GM19043 (cell line): Measurements from ENCODE around the gene SASH1.

Experiments used
- ATAC-seq: cut with Tn5 transposase; IDR thresholded peaks from one replicate; pipeline ENCODE4 v1.9.1; 2021; ENCODE audit warnings: low read depth; ENCODE audit not compliant: unreplicated experiment

The SASH1 gene

DNA sequence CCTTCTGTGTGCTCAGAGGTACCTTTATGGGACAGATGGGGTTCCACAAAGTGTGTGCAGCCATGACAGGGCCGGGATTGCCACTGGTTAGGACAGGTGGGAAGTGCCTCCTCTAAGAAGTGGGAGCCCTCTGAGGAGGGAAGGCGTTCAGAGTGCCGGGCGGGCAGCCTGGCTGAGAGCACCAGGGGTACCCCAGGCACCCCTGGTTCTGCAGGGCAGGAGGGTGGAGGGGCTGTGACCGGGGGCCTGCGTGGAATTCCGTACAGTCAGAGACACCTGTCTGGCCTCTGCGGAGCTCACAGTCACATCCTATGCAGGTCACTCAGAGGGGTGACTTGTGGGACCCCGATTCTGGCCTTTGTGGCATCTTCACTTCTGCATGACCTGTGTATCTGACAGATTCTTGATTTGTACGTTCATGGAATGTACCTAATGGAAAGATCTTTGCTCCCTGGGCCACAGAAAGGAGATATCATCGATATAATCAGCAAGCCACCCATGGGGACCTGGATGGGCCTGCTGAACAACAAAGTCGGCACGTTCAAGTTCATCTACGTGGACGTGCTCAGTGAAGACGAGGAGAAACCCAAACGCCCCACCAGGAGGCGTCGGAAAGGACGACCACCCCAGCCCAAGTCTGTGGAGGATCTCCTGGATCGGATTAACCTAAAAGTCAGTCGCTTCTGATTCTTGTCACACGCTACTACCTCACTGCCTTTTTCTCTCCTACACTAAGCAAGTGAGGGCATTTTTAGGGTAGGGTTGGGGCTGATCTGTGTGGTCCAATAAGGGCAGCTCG lies 190.9 kb downstream of the SASH1 start:
- ATAC-seq: no peak

GRCh38 chr6:148534871-148535270 lies 192.2 kb downstream of the SASH1 start:
- ATAC-seq: no peak

- no peak for ATAC-seq
Measured at GRCh38 chr6:148535381-148535780, 192.7 kb downstream of the SASH1 start.

DNA sequence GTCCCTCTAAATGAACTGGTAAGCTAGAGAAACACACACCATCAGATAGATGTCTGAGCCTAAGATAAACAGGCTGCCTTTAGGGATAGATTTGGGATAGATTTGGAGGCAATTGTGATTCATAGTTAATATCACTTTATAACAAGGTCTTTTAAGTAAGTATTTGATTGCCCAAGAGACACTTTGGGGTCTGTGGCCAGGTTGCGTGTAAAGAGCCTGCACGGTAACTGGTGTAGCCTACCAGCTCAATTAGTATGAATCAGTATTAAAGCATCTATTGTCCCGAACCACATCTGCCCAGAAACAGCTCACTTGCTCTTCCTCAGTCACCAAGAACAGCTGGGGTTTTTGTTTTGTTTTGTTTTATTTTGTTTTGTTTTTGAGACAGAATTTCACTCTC lies 193.3 kb downstream of the SASH1 start:
- ATAC-seq: no peak

DNA sequence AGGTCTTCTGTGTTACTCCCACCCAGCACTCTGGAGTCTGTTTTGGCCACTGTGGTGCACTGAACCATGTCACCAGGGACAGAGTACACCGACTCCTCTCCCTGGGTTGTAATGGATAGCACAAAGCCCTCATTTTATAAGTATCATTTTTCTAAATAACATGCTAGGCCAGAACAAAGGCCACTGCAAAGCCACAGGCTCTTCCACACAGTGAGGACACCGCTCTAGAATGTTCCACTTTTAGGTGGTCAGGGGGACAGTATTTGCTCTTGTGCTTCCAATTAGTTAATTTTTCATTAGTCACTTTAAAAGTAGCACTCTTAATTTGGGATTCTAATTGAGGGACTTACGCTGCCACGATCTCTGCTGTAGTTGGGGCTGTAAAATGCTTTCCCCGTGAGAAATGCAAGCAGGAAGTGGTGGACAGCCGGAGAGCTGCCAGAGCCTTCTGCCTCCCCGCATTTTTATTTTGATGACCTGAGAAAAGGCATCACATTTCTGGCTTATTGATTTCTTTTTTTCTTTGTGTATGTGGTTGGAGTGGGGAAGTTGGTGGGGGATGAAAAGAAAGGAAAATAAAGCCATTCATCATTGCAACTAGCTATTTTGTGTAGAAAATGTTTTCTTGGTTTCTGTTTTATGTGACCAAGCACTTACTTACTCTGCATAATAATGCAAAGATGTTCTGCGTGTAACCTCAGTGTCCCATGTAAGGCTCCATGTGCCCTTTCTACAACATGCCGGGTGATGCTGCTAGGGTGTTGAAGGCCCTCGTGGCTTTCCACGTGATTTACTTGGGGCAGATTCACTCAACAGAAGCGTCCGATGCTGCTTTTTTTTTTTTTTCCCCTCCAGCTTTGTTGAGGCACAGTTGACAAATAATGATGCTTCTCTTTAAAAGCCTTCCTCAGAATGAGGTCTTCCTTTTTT lies 195.9 kb downstream of the SASH1 start:
- ATAC-seq: no peak

DNA sequence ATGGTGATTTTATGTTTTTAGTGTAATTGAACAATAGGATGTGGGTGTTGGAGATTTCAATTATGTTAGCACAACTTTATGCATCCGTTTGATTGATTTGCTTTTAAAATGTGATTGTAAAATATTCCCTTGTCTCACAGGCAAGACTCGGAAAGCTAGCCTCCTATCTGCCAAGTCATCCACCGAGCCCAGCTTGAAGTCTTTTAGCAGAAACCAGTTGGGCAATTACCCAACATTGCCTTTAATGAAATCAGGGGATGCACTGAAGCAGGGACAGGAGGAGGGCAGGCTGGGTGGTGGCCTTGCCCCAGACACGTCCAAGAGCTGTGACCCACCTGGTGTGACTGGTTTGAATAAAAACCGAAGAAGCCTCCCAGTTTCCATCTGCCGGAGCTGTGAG lies 200.9 kb downstream of the SASH1 start:
- no peak for ATAC-seq

DNA sequence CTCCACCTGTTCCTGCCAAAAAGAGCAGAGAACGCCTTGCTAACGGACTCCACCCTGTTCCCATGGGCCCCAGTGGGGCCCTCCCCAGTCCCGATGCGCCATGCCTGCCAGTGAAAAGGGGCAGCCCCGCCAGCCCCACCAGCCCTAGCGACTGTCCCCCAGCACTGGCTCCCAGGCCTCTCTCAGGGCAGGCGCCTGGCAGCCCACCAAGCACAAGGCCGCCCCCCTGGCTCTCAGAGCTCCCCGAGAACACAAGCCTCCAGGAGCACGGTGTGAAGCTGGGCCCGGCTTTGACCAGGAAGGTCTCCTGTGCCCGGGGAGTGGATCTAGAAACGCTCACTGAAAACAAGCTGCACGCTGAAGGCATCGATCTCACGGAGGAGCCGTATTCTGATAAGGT lies 201.8 kb downstream of the SASH1 start:
- ATAC-seq: no peak

GRCh38 chr6:148545901-148546300 lies 203.3 kb downstream of the SASH1 start:
- no peak for ATAC-seq

- no peak for ATAC-seq
Measured at GRCh38 chr6:148547110-148547509, 204.5 kb downstream of the SASH1 start.

GRCh38 chr6:148548065-148548748 lies 205.6 kb downstream of the SASH1 start:
- no peak for ATAC-seq

GRCh38 chr6:148548749-148549140 lies 206.1 kb downstream of the SASH1 start:
- no peak for ATAC-seq

DNA sequence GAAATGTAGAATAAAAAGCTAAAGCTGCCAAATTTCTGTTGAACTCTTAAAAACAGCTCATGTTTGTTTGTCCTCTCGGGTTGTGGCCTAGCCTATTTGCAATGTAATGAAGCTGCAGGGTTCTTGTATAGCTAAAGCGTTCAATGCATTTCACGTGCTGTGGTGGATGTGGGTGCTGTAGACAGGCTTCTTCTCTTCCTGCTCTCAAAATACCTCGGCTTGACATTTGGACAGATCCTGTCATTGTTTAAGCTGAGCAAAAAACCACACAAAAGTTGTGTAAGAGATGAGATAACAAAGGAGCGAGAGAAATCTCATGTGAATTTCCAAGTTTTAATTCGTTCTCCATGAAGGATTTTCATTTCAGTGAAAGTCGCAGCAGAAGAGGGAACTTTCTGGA lies 207.9 kb downstream of the SASH1 start:
- ATAC-seq: no peak

GRCh38 chr6:148551226-148551625 lies 208.6 kb downstream of the SASH1 start:
- ATAC-seq: no peak

DNA sequence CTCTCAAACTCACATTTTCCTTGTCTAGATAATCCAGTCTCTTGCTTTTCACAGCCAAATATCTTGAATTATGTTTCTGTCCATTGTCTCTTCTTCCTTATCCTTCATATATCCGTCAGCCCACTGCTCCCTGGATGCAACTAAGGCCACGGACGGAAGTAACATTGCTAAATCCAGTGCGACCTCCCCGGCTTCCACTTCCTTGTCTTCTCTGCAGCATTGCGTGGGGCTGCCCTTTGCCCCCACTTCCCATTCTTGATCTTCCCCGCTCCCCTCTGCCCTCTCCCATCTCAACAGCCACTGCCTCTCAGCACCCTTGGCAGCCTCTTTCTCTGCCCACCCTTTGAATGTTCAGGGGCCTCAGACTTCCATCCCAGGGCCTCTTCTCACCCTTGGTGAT lies 213.8 kb downstream of the SASH1 start:
- ATAC-seq: no peak

- ATAC-seq: no peak
Measured at GRCh38 chr6:148557796-148558321, 215.2 kb downstream of the SASH1 start.

GRCh38 chr6:148559848-148560433 lies 217.3 kb downstream of the SASH1 start:
- ATAC-seq: peak; percentile 67

DNA sequence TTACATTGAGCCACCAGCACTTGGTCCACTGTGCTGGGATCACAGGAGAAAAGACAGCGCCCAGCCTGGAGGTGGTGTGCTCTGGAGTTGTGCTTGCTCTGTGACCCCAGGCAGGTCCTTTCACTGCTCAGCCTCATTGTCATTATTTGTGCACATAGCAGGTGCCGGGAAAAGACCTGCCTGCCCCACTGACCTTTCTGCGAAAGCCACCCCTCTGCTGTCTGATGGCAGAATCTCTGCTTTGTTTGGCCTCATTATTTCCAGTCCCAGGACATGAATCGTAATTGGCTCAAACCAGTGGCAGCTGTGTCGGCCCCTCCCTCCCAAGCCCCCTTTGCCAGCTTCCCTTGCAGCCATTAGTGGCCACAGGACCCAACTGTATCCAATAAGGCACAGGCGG lies 219.0 kb downstream of the SASH1 start:
- no peak for ATAC-seq

DNA sequence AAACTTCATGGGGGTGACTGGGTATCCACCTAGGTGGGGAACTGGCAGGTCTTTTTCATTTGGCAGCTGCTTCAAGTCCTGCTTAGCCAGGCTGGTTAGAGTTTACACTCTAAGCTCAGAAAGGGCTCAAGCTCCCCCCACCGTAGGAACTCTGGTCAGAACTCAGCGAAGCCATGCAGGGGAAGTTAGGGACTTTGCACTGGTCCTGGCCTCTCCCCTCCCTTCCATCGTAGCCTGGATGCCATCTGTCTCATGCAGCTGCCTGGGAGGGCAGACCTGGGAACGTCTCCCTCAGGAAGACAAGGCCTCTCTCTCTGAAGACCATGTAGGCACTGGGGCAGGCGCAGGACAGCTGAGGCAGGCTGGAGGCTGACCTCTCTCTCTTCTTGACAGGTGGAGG lies 220.4 kb downstream of the SASH1 start:
- ATAC-seq: no peak

GRCh38 chr6:148564494-148565035 lies 221.9 kb downstream of the SASH1 start:
- ATAC-seq: no peak

GRCh38 chr6:148565321-148565926 lies 222.8 kb downstream of the SASH1 start:
- ATAC-seq: no peak
